NAMALWA (cell line): Measurements from ENCODE around the gene TTLL5.
A peak's percentile ranks its signal among the peaks of the same experiment; 100 is the strongest.

Experiments
- DNase-seq: peaks from one replicate; pipeline ENCODE4 v3.0.0-alpha.2; 2015; ENCODE audit warnings: low spot score

Gene TTLL5

GRCh38 chr14:75660630-75661498 lies at the start of gene TTLL5, which contains the start of gene ERG28:
Gene TTLL5 (plus strand): TSS chr14:75661246. CDS start chr14:75663150, 1,904 bp downstream.
Gene ERG28 (minus strand): TSS chr14:75660876. CDS start chr14:75657502, 3,374 bp downstream.
- peak; percentile 94 for DNase-seq

GRCh38 chr14:75612157-75612556 lies 48.9 kb upstream of the TTLL5 start:
- no peak for DNase-seq

GRCh38 chr14:75614179-75614578 lies 46.9 kb upstream of the TTLL5 start:
- no peak for DNase-seq

GRCh38 chr14:75615200-75615599 lies 45.8 kb upstream of the TTLL5 start:
- no peak for DNase-seq

GRCh38 chr14:75619548-75619947 lies 41.5 kb upstream of the TTLL5 start:
- DNase-seq = no peak

- DNase-seq = no peak
Measured at GRCh38 chr14:75625034-75625433, 36.0 kb upstream of the TTLL5 start.

- DNase-seq = no peak
Measured at GRCh38 chr14:75626396-75626795, 34.6 kb upstream of the TTLL5 start.

GRCh38 chr14:75626863-75627262 lies 34.2 kb upstream of the TTLL5 start:
- DNase-seq = no peak

DNA sequence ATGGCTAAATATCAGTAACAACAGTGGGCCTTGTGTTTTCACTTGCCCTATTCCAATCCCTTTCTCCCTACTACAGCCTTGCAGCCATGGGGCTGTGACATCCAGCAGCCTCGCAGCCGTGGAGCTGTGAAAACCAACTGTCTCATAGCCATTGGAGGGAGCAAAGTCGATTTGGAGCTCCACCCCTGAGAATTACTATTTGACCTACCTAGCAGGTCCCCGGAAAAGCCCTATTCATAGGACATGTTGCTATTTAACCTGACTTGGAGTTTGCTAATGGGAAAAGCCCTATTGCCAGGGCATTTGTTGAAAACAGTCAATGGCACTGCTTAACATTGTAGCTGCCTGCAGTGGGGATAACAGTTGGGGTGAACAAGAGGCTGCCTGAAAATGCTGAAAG lies 33.6 kb upstream of the TTLL5 start:
- no peak for DNase-seq

- DNase-seq = no peak
Measured at GRCh38 chr14:75628816-75629215, 32.2 kb upstream of the TTLL5 start.

GRCh38 chr14:75630695-75631452 lies 30.2 kb upstream of the TTLL5 start:
- no peak for DNase-seq

- no peak for DNase-seq
Measured at GRCh38 chr14:75631453-75631831, 29.6 kb upstream of the TTLL5 start.

- DNase-seq = no peak
Measured at GRCh38 chr14:75634848-75635247, 26.2 kb upstream of the TTLL5 start.

- no peak for DNase-seq
Measured at GRCh38 chr14:75636100-75636692, 24.9 kb upstream of the TTLL5 start.

GRCh38 chr14:75640876-75641275 lies 20.2 kb upstream of the TTLL5 start:
- DNase-seq = no peak

DNA sequence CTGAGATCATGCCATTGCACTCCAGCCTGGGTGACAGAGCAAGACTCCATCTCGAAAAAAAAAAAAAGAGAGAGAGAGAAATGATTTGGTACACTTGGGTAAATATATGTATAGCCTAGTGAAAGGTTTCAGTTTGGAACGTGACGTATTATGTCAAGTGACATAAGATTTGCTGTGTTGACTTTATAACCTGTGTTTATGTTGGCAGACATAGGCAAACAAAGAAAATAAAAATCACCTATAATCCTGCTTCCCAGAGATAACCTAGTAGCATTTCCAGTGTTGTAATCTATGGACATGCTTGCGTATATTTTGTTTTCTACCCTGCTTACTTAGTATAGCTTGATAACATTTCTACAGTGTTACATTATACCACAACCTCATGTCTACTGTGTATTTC lies 17.1 kb upstream of the TTLL5 start:
- no peak for DNase-seq

DNA sequence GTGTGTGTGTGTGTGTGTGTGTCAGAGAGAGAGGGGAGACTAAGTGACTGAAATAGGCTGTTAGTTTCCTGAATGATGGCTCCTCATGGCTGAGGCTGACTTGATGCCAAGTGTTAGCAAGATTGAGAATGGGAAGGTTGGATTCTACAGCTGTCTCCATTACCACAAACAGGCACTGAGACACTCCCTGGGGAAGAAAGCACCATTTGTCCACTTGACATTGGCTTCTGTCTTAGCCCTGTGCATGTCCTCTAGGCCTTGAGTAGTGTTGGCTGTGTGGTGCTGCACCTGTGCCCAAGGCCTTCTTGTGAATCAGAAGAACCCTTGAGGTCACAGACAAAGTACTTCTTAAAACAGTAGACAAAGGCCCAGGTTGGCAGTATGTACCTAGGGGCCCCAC lies 16.0 kb upstream of the TTLL5 start:
- DNase-seq = no peak

GRCh38 chr14:75646762-75647161 lies 14.3 kb upstream of the TTLL5 start:
- no peak for DNase-seq

DNA sequence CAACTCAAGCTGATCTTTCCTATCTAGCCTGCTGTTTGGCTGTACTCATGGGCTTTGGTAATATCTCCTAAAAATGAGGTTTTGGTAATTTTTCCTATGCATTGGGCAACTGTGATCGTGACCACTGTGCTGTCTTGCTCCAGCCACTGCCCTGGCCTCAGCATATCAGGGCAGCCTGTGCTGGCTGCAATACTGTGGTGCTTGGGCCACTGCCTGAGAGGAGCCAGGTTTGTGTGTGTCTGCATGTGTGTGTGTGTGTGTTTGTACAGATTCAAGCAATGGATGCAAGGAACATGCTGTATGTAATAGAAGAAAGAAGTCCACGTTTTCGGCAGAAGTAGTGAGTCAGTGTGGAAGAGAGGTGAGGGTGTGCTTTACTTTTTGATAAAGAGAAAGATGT lies 13.4 kb upstream of the TTLL5 start:
- DNase-seq = no peak

GRCh38 chr14:75648066-75648838 lies 12.8 kb upstream of the TTLL5 start:
- DNase-seq = no peak

GRCh38 chr14:75649337-75649736 lies 11.7 kb upstream of the TTLL5 start:
- DNase-seq = no peak

GRCh38 chr14:75649773-75650172 lies 11.3 kb upstream of the TTLL5 start:
- no peak for DNase-seq
